SK-N-MC (cell line): ENCODE measurements around the gene TAOK2.

Source experiments
- DNase-seq: peaks from one replicate; pipeline ENCODE4 v3.0.0-alpha.2; 2011; ENCODE audit warnings: low read depth, low spot score
- H3K27ac ChIP-seq: fragments of 200-600 bp; sonication (generic); 2 replicates; pipeline ENCODE4 v1.5.1; 2016; ENCODE audit warnings: mixed run types
- H3K36me3 ChIP-seq: fragments of 200-600 bp; sonication (generic); 2 replicates; pipeline ENCODE4 v1.6.1; 2017; ENCODE audit warnings: antibody characterized with exemption, low read length, mixed read lengths; ENCODE audit not compliant: insufficient read depth
- H3K4me3 ChIP-seq: fragments of 200-600 bp; sonication (generic); 2 replicates; pipeline ENCODE4 v1.5.1; 2016
- H3K9ac ChIP-seq: fragments of 200-600 bp; sonication (generic); 2 replicates; pipeline ENCODE4 v1.8.0; 2017; ENCODE audit warnings: mixed run types, mixed read lengths; ENCODE audit not compliant: insufficient read length
- H3K9me3 ChIP-seq: fragments of 200-600 bp; sonication (generic); 2 replicates; pipeline ENCODE4 v1.6.1; 2017; ENCODE audit warnings: low read depth, mild to moderate bottlenecking, antibody characterized with exemption, low read length, moderate library complexity, mixed read lengths
- EZH2 ChIP-seq: fragments of 200-600 bp; sonication (generic); IDR thresholded peaks from one replicate; pipeline ENCODE4 v1.6.1; 2017; ENCODE audit warnings: antibody characterized with exemption
- FOXP2 ChIP-seq: optimal IDR thresholded peaks from 2 replicates; pipeline ENCODE3; 2011; ENCODE audit warnings: mild to moderate bottlenecking, moderate library complexity; ENCODE audit not compliant: insufficient read depth; ENCODE audit errors: extremely low read length, control extremely low read depth
- POLR2AphosphoS5 ChIP-seq: IDR thresholded peaks from 2 replicates; pipeline ENCODE4 v1.6.1; 2012; ENCODE audit warnings: mild to moderate bottlenecking, low read depth, low read length, borderline replicate concordance

TAOK2 gene

GRCh38 chr16:29983420-29984136 is 9.9 kb downstream of the TAOK2 start:
- no peak overlapping the region for H3K27ac ChIP-seq

GRCh38 chr16:29984137-29984763 is 10.6 kb downstream of the TAOK2 start:
- Histone ChIP-seq H3K9ac (no peak overlapping the region), H3K9me3 (no peaks in the 10 kb centered on the region), H3K27ac (no peak overlapping the region), H3K4me3 (no peak overlapping the region), H3K36me3 (peaks cover 84% of the 10 kb centered on the region)
- DNase-seq: no peak
- no peak for TF ChIP-seq POLR2AphosphoS5
- TF ChIP-seq EZH2: no peak
- no peak for TF ChIP-seq FOXP2

More at GRCh38 chr16:29983420-29984136, 9.9 kb downstream of the TAOK2 start:
- DNase-seq: no peak
- TF ChIP-seq POLR2AphosphoS5 (no peak), EZH2 (no peak), FOXP2 (no peak)
- no peaks in the 10 kb centered on the region for H3K9me3 ChIP-seq
- H3K36me3 ChIP-seq: peaks cover 87% of the 10 kb centered on the region
- no peak overlapping the region for H3K9ac ChIP-seq
- no peak overlapping the region for H3K4me3 ChIP-seq

- no peak for TF ChIP-seq POLR2AphosphoS5
- TF ChIP-seq EZH2: no peak
- no peak for TF ChIP-seq FOXP2
- no peak overlapping the region for H3K27ac ChIP-seq
Measured at GRCh38 chr16:29984764-29985147, 11.1 kb downstream of the TAOK2 start.

GRCh38 chr16:29985271-29985811 is 11.7 kb downstream of the TAOK2 start:
- DNase-seq: no peak
- H3K36me3 ChIP-seq: peaks cover 83% of the 10 kb centered on the region
- no peak overlapping the region for H3K9ac ChIP-seq
- H3K27ac ChIP-seq: no peak overlapping the region
- H3K4me3 ChIP-seq: no peak overlapping the region
- H3K9me3 ChIP-seq: no peaks in the 10 kb centered on the region
- TF ChIP-seq EZH2 (no peak), POLR2AphosphoS5 (no peak), FOXP2 (no peak)

More at GRCh38 chr16:29984764-29985147, 11.1 kb downstream of the TAOK2 start:
- no peaks in the 10 kb centered on the region for H3K9me3 ChIP-seq
- DNase-seq: no peak
- H3K9ac ChIP-seq: no peak overlapping the region
- H3K36me3 ChIP-seq: peaks cover 83% of the 10 kb centered on the region; the same call in 1 of the 2 replicates
- no peak overlapping the region for H3K4me3 ChIP-seq

- no peak for TF ChIP-seq FOXP2
- TF ChIP-seq POLR2AphosphoS5: no peak
- TF ChIP-seq EZH2: no peak
- DNase-seq: no peak
- Histone ChIP-seq H3K9me3 (no peaks in the 10 kb centered on the region), H3K4me3 (no peak overlapping the region), H3K9ac (no peak overlapping the region), H3K36me3 (peaks cover 82% of the 10 kb centered on the region), H3K27ac (no peak overlapping the region)
Measured at GRCh38 chr16:29986231-29986630, 12.6 kb downstream of the TAOK2 start.

GRCh38 chr16:29986931-29987330 is 13.3 kb downstream of the TAOK2 start:
- no peak overlapping the region for H3K4me3 ChIP-seq
- no peak overlapping the region for H3K9ac ChIP-seq
- peaks cover 82% of the 10 kb centered on the region for H3K36me3 ChIP-seq
- TF ChIP-seq FOXP2 (no peak), POLR2AphosphoS5 (no peak), EZH2 (no peak)
- no peak overlapping the region for H3K27ac ChIP-seq
- no peaks in the 10 kb centered on the region for H3K9me3 ChIP-seq
- no peak for DNase-seq

GRCh38 chr16:29987371-29988085 is 13.9 kb downstream of the TAOK2 start:
- no peak overlapping the region for H3K9ac ChIP-seq
- TF ChIP-seq EZH2 (no peak), POLR2AphosphoS5 (no peak), FOXP2 (no peak)
- H3K27ac ChIP-seq: no peak overlapping the region
- no peak for DNase-seq
- H3K9me3 ChIP-seq: no peaks in the 10 kb centered on the region
- H3K4me3 ChIP-seq: no peak overlapping the region
- H3K36me3 ChIP-seq: peaks cover 80% of the 10 kb centered on the region
